Stomach (tissue), 4 donors: Measurements from ENCODE around the gene PCSK2.

Source experiments
- CTCF ChIP-seq, 7 experiments: fragments of 450-650 bp in 4 of 7; fragments of 200-600 bp in 3 of 7; sonication (generic) in 3 of 7; IDR thresholded peaks; one replicate each; pipeline ENCODE4 v1.5.1; 2016 to 2019; ENCODE audit warnings: antibody characterized with exemption in 7 of 7, control low read depth in 2 of 7, mild to moderate bottlenecking in 1 of 7
- POLR2A ChIP-seq, 4 donors: fragments of 450-650 bp; IDR thresholded peaks; one replicate each; pipeline ENCODE4 v1.6.1; 2016; ENCODE audit warnings: antibody characterized with exemption in 4 of 4, control low read depth in 2 of 4, mild to moderate bottlenecking in 1 of 4, moderate library complexity in 1 of 4

GRCh38 chr20:17530716-17531664, 304.1 kb downstream of the PCSK2 start, which contains the start of gene BFSP1:
- TF ChIP-seq POLR2A (IDR thresholded peaks at IDR 0.05) (no peak), CTCF (IDR thresholded peaks at IDR 0.05) (no peak)
